Naive B cell (primary cell): ENCODE data around the gene GRIK4. TPM values are rescaled to one million over a fixed set of nuclear protein-coding genes. Genes with fewer than 3 reads are reported as not detected.
"Not testable (repeated sequence)": the region's sequence is repeated elsewhere in the genome, so short reads cannot be mapped to it uniquely, and the experiment has no call there.

Experiments used
- ATAC-seq, 2 donors: fragments of 150-1000 bp; cut with Tn5 transposase; 2 replicates each; pipeline ENCODE4 v1.10.0; 2021; ENCODE audit warnings: low read depth in 2 of 2, mild to moderate bottlenecking in 2 of 2, moderate library complexity in 2 of 2
- DNase-seq: peaks from one replicate; pipeline ENCODE4 v3.0.0; 2022
- H3K27ac Mint-ChIP-seq, 6 donors: one replicate each; pipeline ENCODE4 v1.8.0; 2020 to 2022; ENCODE audit warnings: mild to moderate bottlenecking in 6 of 6, mixed read lengths in 6 of 6, moderate library complexity in 5 of 6, inconsistent platforms in 2 of 6
- H3K27me3 Mint-ChIP-seq, 3 donors: one replicate each; pipeline ENCODE4 v1.8.0; 2021 to 2022; ENCODE audit warnings: mixed read lengths in 3 of 3, mild to moderate bottlenecking in 1 of 3
- H3K36me3 Mint-ChIP-seq, 2 donors: one replicate each; pipeline ENCODE4 v1.8.0; 2020 to 2022; ENCODE audit warnings: mixed read lengths in 2 of 2, inconsistent platforms in 1 of 2, mild to moderate bottlenecking in 1 of 2
- H3K4me1 Mint-ChIP-seq, 3 donors: one replicate each; pipeline ENCODE4 v1.8.0; 2020 to 2022; ENCODE audit warnings: mixed read lengths in 3 of 3, inconsistent platforms in 1 of 3, mild to moderate bottlenecking in 1 of 3, moderate library complexity in 1 of 3
- H3K4me3 Mint-ChIP-seq, 8 donors: one replicate each; pipeline ENCODE4 v1.8.0; 2020 to 2022; ENCODE audit warnings: mild to moderate bottlenecking in 8 of 8, mixed read lengths in 8 of 8, moderate library complexity in 8 of 8, inconsistent platforms in 2 of 8
- H3K9me3 Mint-ChIP-seq, 7 donors: one replicate each; pipeline ENCODE4 v1.8.0; 2020 to 2022; ENCODE audit warnings: mixed read lengths in 7 of 7, mild to moderate bottlenecking in 5 of 7, inconsistent platforms in 2 of 7, moderate library complexity in 1 of 7
- polyA plus RNA-seq, 6 donors: library from polyadenylated mRNA; unstranded; fragments of 300-500 nt; fragmentation: Illumina TruSeq; gene quantifications; one replicate each; pipeline ENCODE4 v1.2.3, GENCODE V29; 2021; ENCODE audit warnings: low read depth in 6 of 6

Gene GRIK4
- polyA plus RNA-seq, 6 donors from 2014 or later = 0.18 TPM; not detected in 5

DNA sequence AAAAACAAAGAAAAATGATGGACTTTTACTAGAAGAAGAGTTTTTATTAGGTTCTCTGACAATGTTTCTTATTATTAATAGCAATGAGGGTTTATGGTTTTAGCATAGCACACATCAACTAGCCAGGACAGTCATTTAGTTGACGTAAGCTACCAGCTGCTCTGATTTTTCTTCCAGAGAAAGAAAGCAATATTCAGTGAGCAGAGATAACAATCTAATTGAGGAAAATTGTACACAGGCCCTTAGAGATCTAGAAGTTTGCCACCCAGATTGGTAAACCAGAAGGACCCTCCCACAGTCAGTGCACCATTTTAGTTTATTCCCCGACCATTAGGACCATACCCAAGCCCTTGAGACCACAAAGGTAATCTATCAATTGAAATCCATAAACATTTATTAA, 483.6 kb downstream of the GRIK4 start:
- Mint-ChIP-seq H3K9me3 (no peaks in the 10 kb centered on the region), H3K27ac (no peak overlapping the region), H3K4me3 (no peak overlapping the region), H3K36me3 (no peaks in the 10 kb centered on the region), H3K4me1 (no peaks in the 10 kb centered on the region), H3K27me3 (peaks cover 0 to 30% (median 15%) of the 10 kb centered on the region in 3 donors)
- DNase-seq (no peak), ATAC-seq (no peak)

DNA sequence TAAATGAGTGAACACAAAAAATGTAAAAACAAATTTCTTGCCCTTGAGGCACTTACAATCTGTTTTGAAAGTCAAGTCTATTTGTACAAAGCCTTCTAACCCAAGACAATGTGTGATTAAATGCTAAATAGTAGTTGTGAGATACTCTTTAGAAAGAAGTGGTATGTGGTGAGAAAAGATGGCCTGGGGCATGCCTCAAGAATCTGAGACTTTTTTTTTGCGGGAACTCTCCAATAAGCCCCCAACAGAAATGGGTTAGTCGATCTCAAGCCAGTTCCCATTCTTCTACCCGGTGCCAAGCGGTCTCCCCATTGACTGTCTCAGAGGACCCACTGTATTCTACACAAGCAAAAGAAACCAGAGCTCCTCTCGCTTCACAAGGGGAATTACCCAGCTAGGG, 485.4 kb downstream of the GRIK4 start:
- Mint-ChIP-seq H3K36me3 (no peaks in the 10 kb centered on the region), H3K27ac (no peak overlapping the region), H3K27me3 (peaks cover 0 to 23% (median 17%) of the 10 kb centered on the region in 3 donors), H3K9me3 (no peaks in the 10 kb centered on the region), H3K4me3 (no peak overlapping the region), H3K4me1 (no peaks in the 10 kb centered on the region)
- DNase-seq (no peak), ATAC-seq (no peak)

DNA sequence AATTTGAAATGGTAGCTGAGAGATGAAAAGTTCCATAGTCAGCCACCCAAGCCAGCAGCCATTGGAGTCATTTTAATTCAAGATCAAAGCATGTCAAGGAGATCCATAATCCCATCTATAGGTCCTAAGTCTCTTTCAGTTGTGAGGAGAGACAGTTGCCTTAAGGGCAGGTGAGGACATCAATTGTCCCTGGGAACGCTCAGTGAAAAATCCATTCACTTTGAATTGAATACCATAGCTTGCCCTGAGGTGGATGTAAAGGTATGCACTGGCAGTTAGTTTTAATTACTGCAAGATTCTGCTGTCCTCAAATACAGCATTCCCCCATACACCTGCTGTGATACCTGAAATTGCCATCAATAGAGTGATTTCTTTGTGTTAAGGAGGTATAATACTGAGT, 487.0 kb downstream of the GRIK4 start:
- H3K4me1 Mint-ChIP-seq = no peaks in the 10 kb centered on the region
- no peak overlapping the region for H3K27ac Mint-ChIP-seq
- DNase-seq = no peak
- H3K9me3 Mint-ChIP-seq = no peaks in the 10 kb centered on the region
- no peaks in the 10 kb centered on the region for H3K36me3 Mint-ChIP-seq
- peaks cover 7 to 28% (median 26%) of the 10 kb centered on the region in 3 donors for H3K27me3 Mint-ChIP-seq
- no peak overlapping the region for H3K4me3 Mint-ChIP-seq
- ATAC-seq = no peak

- no peaks in the 10 kb centered on the region for H3K4me1 Mint-ChIP-seq
- no peak overlapping the region for H3K4me3 Mint-ChIP-seq
- DNase-seq (no peak), ATAC-seq (no peak)
- peaks cover 34 to 35% (median 34%) of the 10 kb centered on the region in 3 donors for H3K27me3 Mint-ChIP-seq
- no peak overlapping the region for H3K27ac Mint-ChIP-seq
- peaks cover 5 to 8% of the 10 kb centered on the region in 2 donors for H3K36me3 Mint-ChIP-seq
- H3K9me3 Mint-ChIP-seq = peaks cover 0 to 20% (median 12%) of the 10 kb centered on the region in 7 donors
These were observed 492.8 kb downstream of the GRIK4 start for GRCh38 chr11:121004206-121004840.

DNA sequence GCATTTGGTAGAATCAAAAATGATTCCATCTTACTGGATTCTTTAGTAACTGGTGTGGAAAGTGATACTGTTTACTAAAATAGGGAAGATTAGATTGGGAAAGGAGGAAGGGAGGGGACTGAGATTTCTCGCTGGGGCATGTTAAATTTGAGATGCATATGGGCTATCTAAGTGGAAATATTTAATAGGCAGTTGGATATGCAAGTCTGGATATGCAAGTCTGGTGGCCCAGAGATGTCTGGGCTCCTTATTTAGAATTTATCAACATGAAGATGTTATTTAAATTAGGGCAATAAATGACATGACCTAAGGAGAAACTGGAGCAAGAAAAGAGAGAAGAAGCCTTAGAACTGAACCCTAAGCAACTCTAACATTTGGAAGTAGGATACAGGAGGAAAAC, 495.4 kb downstream of the GRIK4 start:
- peaks cover 0 to 20% (median 12%) of the 10 kb centered on the region in 7 donors for H3K9me3 Mint-ChIP-seq
- peaks cover 5 to 8% of the 10 kb centered on the region in 2 donors for H3K36me3 Mint-ChIP-seq
- H3K27me3 Mint-ChIP-seq = peaks cover 34 to 47% (median 39%) of the 10 kb centered on the region in 3 donors
- H3K4me1 Mint-ChIP-seq = no peaks in the 10 kb centered on the region
- ATAC-seq (no peak), DNase-seq (no peak)
- H3K4me3 Mint-ChIP-seq = no peak overlapping the region
- no peak overlapping the region for H3K27ac Mint-ChIP-seq

DNA sequence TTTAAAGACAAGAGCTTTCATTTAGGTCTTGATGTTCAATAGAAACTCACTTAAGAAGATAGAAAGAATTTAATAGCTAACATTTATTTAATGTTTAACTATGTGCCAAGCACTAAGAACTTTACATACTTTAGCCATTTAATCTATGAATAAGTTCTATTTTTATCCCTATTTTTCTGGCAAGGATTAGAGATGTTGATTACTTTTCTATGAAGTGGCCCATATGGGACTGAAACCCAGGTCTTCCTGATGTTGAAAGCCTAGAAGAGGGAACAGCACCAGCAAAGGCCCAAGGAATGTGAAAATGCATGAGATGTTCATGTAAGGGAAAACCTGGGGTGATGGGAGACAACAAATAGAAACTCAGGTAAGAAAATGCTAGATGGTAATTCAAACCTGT, 497.0 kb downstream of the GRIK4 start:
- no peak overlapping the region for H3K4me3 Mint-ChIP-seq
- DNase-seq = no peak
- H3K27ac Mint-ChIP-seq = peak overlapping the region in 1 of 6 donors; percentile 13
- peaks cover 0 to 20% (median 12%) of the 10 kb centered on the region in 7 donors for H3K9me3 Mint-ChIP-seq
- peaks cover 27 to 51% (median 43%) of the 10 kb centered on the region in 3 donors for H3K27me3 Mint-ChIP-seq
- H3K4me1 Mint-ChIP-seq = no peaks in the 10 kb centered on the region
- no peak for ATAC-seq
- peaks cover 5 to 8% of the 10 kb centered on the region in 2 donors for H3K36me3 Mint-ChIP-seq

- Mint-ChIP-seq H3K27ac (no peak overlapping the region), H3K4me1 (no peaks in the 10 kb centered on the region), H3K4me3 (no peak overlapping the region), H3K9me3 (peaks cover 0 to 5% (median 2%) of the 10 kb centered on the region in 7 donors), H3K36me3 (peaks cover 0 to 7% of the 10 kb centered on the region in 2 donors), H3K27me3 (peaks cover 21 to 44% (median 35%) of the 10 kb centered on the region in 3 donors)
- ATAC-seq (no peak), DNase-seq (no peak)
These were observed 500.5 kb downstream of the GRIK4 start for GRCh38 chr11:121012091-121012490.

DNA sequence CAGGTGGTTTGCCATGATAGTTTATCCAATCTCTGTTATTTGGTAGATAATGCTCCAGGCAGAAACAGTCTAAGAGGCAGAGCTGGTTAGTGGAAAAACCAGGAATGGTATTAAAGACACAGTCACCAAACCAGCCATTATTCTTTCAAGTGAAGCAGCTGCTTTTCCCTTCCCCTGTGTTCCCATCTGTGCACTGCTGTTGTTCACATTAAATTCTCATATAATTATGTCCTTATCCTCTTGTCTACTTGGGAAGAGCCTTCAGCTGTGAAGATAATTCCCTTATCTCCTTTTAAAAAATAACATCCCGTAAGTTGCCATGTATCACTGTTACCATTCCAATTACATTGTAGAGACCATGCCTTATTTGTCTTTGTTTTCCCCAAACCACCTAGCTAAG, 507.2 kb downstream of the GRIK4 start:
- Mint-ChIP-seq H3K27ac (no peak overlapping the region), H3K9me3 (no peaks in the 10 kb centered on the region), H3K27me3 (peaks cover 18 to 44% (median 25%) of the 10 kb centered on the region in 3 donors), H3K4me1 (peaks cover 6 to 8% (median 8%) of the 10 kb centered on the region in 3 donors), H3K36me3 (no peaks in the 10 kb centered on the region), H3K4me3 (no peak overlapping the region)
- ATAC-seq (no peak), DNase-seq (no peak)

DNA sequence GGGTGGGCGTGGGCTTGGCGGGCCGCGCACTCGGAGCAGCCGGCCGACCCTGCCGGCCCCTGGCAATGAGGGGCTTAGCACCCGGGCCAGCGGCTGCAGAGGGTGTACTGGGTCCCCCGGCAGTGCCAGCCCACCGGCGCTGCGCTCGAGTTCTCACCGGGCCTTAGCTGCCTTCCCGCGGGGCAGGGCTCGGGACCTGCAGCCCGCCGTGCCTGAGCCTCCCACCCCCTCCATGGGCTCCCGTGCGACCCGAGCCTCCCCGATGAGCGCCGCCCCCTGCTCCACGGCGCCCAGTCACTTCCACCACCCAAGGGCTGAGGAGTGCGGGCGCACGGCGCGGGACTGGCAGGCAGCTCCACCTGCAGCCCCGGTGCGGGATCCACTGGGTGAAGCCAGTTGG, 510.2 kb downstream of the GRIK4 start:
- peaks cover 24 to 30% (median 26%) of the 10 kb centered on the region in 3 donors for H3K4me1 Mint-ChIP-seq
- H3K4me3 Mint-ChIP-seq, ATAC-seq, H3K27ac Mint-ChIP-seq, H3K9me3 Mint-ChIP-seq, H3K36me3 Mint-ChIP-seq, DNase-seq: not testable (repeated sequence)
- H3K27me3 Mint-ChIP-seq = peaks cover 12 to 39% (median 17%) of the 10 kb centered on the region in 3 donors

DNA sequence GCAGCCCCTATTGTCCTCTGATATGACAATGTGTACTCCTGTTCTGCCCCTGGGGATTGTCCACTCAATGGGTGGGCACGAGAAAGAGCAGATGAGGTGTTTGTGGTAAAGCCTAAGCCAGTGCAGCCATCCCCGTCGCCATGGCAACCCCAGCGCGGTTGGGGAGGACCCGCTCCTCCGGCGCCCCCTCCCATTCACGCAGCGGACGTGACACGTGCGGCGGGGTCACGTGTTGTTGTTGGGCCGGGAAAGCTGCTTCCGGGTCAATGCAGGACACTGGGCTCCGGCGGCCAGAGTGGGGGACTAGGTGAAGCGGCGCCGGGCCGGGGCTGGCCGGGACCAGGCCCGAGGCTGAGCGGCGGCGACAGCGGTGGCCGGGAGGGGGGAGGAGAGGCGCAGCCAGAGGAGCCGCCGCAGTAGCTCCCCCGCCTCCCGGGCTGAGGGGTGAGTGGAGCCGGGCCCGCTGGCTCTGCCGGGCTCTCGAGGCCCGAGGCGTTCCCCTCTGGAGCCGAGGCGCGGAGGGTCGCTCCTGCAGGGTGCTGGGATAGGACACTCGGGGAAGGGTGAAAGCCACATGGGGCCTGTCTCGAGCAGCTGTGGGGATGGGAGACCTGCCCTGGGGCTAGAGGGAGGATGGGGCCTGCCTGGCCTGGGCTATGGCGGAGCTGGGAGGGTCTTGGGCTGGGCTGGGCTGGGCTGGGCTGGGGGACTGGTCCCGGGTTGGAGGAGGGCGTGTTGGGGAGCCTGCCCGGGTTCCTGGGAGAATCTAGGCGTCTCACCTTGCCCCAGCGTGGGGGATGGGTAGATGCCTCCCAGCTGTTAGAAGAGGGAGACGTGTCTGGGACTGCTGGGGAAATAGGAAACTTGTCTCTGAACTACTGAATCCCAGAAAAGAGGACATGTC, 512.6 kb downstream of the GRIK4 start, which contains the start of gene TBCEL:
Gene TBCEL, plus strand, starts transcription at position 255 of the 904 bp plus-strand sequence. CDS start 21,589 bp downstream, outside the sequence.
- H3K9me3 Mint-ChIP-seq = no peaks in the 10 kb centered on the region
- peak; percentile 86 for DNase-seq
- peaks cover 8 to 34% (median 17%) of the 10 kb centered on the region in 3 donors for H3K27me3 Mint-ChIP-seq
- ATAC-seq = peak; percentile 91
- H3K27ac Mint-ChIP-seq = peak within 1 kb of the TSS; percentile 88 to 99 (median 95)
- peak within 1 kb of the TSS; percentile 89 to 97 (median 94) for H3K4me3 Mint-ChIP-seq
- H3K36me3 Mint-ChIP-seq = no peaks in the 10 kb centered on the region
- peaks cover 24 to 41% (median 30%) of the 10 kb centered on the region in 3 donors for H3K4me1 Mint-ChIP-seq

DNA sequence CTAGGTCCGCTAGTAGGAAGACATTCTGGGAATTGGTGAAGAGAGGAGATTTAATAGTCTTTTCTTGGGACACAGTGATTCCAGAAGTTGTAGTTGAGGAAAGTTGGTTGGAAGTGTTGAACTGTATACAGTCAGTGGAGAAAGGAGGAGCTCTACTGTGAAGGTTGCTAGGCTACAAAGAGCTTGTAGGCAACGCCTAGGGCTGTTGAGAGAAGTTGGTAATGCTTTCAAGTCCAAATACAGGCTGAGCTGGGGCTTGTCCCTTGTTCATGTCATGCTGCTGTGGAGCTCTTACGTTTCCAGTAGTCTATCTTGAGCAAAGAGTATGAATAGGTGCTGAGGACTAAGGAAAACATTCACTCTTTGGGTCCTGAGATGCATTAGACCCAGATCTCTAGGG, 513.4 kb downstream of the GRIK4 start:
- peak overlapping the region in 5 of 6 donors; percentile 88 to 96 (median 95) for H3K27ac Mint-ChIP-seq
- DNase-seq = no peak
- H3K4me3 Mint-ChIP-seq = peak overlapping the region; percentile 89 to 97 (median 94)
- no peaks in the 10 kb centered on the region for H3K9me3 Mint-ChIP-seq
- no peak for ATAC-seq
- H3K36me3 Mint-ChIP-seq = no peaks in the 10 kb centered on the region
- H3K27me3 Mint-ChIP-seq = peaks cover 7 to 27% (median 13%) of the 10 kb centered on the region in 3 donors
- H3K4me1 Mint-ChIP-seq = peaks cover 24 to 47% (median 34%) of the 10 kb centered on the region in 3 donors

GRCh38 chr11:121029153-121029552, 517.6 kb downstream of the GRIK4 start:
- Mint-ChIP-seq H3K36me3 (no peaks in the 10 kb centered on the region), H3K9me3 (no peaks in the 10 kb centered on the region), H3K27me3 (no peaks in the 10 kb centered on the region), H3K4me1 (peaks cover 16 to 40% (median 27%) of the 10 kb centered on the region in 3 donors), H3K27ac (no peak overlapping the region), H3K4me3 (peak overlapping the region in 1 of 8 donors; percentile 33)
- DNase-seq (no peak), ATAC-seq (no peak)

GRCh38 chr11:121029813-121030445, 518.4 kb downstream of the GRIK4 start:
- DNase-seq (no peak), ATAC-seq (no peak)
- Mint-ChIP-seq H3K36me3 (no peaks in the 10 kb centered on the region), H3K9me3 (no peaks in the 10 kb centered on the region), H3K27me3 (no peaks in the 10 kb centered on the region), H3K4me1 (peaks cover 10 to 32% (median 20%) of the 10 kb centered on the region in 3 donors), H3K4me3 (no peak overlapping the region), H3K27ac (peak overlapping the region in 2 of 6 donors; percentile 21 to 32)
